ENCODE data around the gene ATP6V0E2. TPM values are rescaled to one million over a fixed set of nuclear protein-coding genes. Genes with fewer than 3 reads are reported as not detected.
A peak's percentile ranks its signal among the peaks of the same experiment; 100 is the strongest.
"Not testable (repeated sequence)": the region's sequence is repeated elsewhere in the genome, so short reads cannot be mapped to it uniquely, and the experiment has no call there.

The ATP6V0E2 gene
- 10 to 100 TPM; 69.0 to 76.1 TPM for total RNA-seq

- Mint-ChIP-seq H3K4me1 (peaks cover 74% of the 10 kb centered on the region), H3K9me3 (no peaks in the 10 kb centered on the region), H3K4me3 (peak within 1 kb of the TSS; percentile 78), H3K36me3 (ENCODE audit: low read depth) (peaks cover 26% of the 10 kb centered on the region), H3K27ac (peak within 1 kb of the TSS; percentile 88), H3K27me3 (no peaks in the 10 kb centered on the region)
- ChIA-PET POLR2A (no interaction called here), CTCF (no interaction called here)
- peak; percentile 94 for DNase-seq
Measured at GRCh38 chr7:149873074-149873969, at the start of gene ATP6V0E2. Gene ATP6V0E2, plus strand, starts transcription at chr7:149873969. Its CDS starts 97 bp downstream, at chr7:149874066.

DNA sequence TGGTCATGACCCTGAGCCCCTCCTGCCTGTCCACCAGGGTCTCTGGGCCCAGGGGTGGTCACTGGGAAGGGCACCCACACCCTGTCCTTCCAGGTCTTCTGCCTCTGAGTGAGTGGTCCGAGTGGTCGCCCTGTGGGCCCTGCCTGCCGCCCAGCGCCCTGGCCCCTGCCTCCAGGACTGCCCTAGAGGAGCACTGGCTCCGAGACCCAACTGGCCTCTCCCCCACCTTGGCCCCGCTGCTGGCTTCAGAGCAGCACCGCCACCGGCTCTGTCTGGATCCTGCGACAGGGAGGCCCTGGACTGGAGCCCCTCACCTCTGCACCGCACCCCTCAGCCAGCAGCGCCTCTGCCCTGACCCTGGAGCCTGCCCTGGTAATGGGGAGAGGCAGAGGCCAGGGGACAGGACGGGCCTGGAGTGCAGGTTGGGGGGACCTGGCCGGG is 49.4 kb upstream of the ATP6V0E2 start:
- no peak for DNase-seq
- POLR2A ChIA-PET, result no interaction called here
- H3K27me3 Mint-ChIP-seq, result no peaks in the 10 kb centered on the region
- H3K27ac Mint-ChIP-seq, result no peak overlapping the region
- no peaks in the 10 kb centered on the region for H3K4me1 Mint-ChIP-seq
- H3K9me3 Mint-ChIP-seq, result no peaks in the 10 kb centered on the region
- CTCF ChIA-PET, result no interaction called here
- no peak overlapping the region for H3K4me3 Mint-ChIP-seq
- no peaks in the 10 kb centered on the region for H3K36me3 Mint-ChIP-seq (ENCODE audit: low read depth)

GRCh38 chr7:149824748-149825566 is 48.8 kb upstream of the ATP6V0E2 start:
- H3K27ac Mint-ChIP-seq, result no peak overlapping the region
- no peak for DNase-seq
- H3K4me1 Mint-ChIP-seq, result no peaks in the 10 kb centered on the region
- H3K27me3 Mint-ChIP-seq, result no peaks in the 10 kb centered on the region
- H3K9me3 Mint-ChIP-seq, result no peaks in the 10 kb centered on the region
- ChIA-PET POLR2A (interaction anchor here (0.6 kb wide), 1 partner anchor 985 kb away, joined by 4 read pairs; no protein-coding TSS in a partner anchor), CTCF (no interaction called here)
- no peaks in the 10 kb centered on the region for H3K36me3 Mint-ChIP-seq (ENCODE audit: low read depth)
- no peak overlapping the region for H3K4me3 Mint-ChIP-seq

DNA sequence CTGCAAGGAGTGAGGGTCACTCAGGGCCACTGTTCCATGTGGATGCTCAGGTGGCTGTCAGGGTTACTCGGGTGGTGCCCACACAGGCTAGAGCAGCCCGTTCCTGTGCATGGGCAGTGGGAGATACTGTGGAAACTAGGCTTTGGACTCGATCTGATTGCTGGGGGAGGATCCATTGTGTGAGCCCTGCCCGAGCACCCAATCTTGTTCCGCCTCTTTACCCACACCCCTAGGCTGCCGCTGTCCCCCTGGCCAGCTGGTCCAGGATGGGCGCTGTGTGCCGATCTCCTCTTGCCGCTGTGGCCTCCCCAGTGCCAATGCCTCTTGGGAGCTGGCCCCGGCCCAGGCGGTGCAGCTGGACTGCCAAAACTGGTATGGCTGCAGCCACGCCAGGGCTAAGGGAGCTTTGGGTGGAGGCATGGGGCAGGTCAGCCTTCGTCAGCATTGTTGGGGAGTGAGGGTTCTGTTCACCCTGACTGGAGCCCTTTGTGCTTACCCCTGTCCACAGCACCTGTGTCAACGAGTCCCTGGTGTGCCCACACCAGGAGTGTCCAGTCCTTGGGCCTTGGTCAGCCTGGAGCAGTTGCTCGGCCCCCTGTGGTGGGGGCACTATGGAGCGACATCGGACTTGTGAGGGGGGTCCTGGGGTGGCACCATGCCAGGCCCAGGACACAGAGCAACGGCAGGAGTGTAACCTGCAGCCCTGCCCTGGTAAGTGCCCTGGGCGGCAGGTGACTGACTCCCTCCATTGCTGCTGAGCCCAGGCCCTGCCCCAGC is 48.0 kb upstream of the ATP6V0E2 start:
- ChIA-PET POLR2A (interaction anchor here (0.6 kb wide), 1 partner anchor 984 kb away, joined by 4 read pairs; no protein-coding TSS in a partner anchor), CTCF (interaction anchor here (0.6 kb wide), 1 partner anchor 271 kb away, joined by 3 read pairs; no protein-coding TSS in a partner anchor)
- Mint-ChIP-seq H3K4me3 (no peak overlapping the region), H3K27ac (no peak overlapping the region), H3K27me3 (no peaks in the 10 kb centered on the region), H3K4me1 (no peaks in the 10 kb centered on the region), H3K9me3 (no peaks in the 10 kb centered on the region), H3K36me3 (ENCODE audit: low read depth) (no peaks in the 10 kb centered on the region)
- no peak for DNase-seq

GRCh38 chr7:149826344-149827088 is 47.3 kb upstream of the ATP6V0E2 start:
- no peak for DNase-seq
- Mint-ChIP-seq H3K27me3 (no peaks in the 10 kb centered on the region), H3K36me3 (ENCODE audit: low read depth) (no peaks in the 10 kb centered on the region), H3K4me3 (no peak overlapping the region), H3K27ac (no peak overlapping the region), H3K9me3 (no peaks in the 10 kb centered on the region), H3K4me1 (no peaks in the 10 kb centered on the region)
- ChIA-PET POLR2A (no interaction called here), CTCF (interaction anchor here (0.6 kb wide), 1 partner anchor 271 kb away, joined by 3 read pairs; no protein-coding TSS in a partner anchor)

GRCh38 chr7:149827089-149827981 is 46.4 kb upstream of the ATP6V0E2 start:
- POLR2A ChIA-PET, result no interaction called here
- H3K4me3 Mint-ChIP-seq, result no peak overlapping the region
- CTCF ChIA-PET, result no interaction called here
- no peaks in the 10 kb centered on the region for H3K4me1 Mint-ChIP-seq
- H3K36me3 Mint-ChIP-seq (ENCODE audit: low read depth), result no peaks in the 10 kb centered on the region
- H3K9me3 Mint-ChIP-seq, result no peaks in the 10 kb centered on the region
- no peak for DNase-seq
- peaks cover 2% of the 10 kb centered on the region for H3K27me3 Mint-ChIP-seq
- H3K27ac Mint-ChIP-seq, result no peak overlapping the region

- Mint-ChIP-seq H3K4me1 (no peaks in the 10 kb centered on the region), H3K27ac (no peak overlapping the region), H3K4me3 (no peak overlapping the region), H3K9me3 (no peaks in the 10 kb centered on the region), H3K36me3 (ENCODE audit: low read depth) (no peaks in the 10 kb centered on the region), H3K27me3 (peaks cover 4% of the 10 kb centered on the region)
- DNase-seq, result no peak
- ChIA-PET POLR2A (no interaction called here), CTCF (no interaction called here)
Measured at GRCh38 chr7:149828357-149829309, 45.1 kb upstream of the ATP6V0E2 start.

DNA sequence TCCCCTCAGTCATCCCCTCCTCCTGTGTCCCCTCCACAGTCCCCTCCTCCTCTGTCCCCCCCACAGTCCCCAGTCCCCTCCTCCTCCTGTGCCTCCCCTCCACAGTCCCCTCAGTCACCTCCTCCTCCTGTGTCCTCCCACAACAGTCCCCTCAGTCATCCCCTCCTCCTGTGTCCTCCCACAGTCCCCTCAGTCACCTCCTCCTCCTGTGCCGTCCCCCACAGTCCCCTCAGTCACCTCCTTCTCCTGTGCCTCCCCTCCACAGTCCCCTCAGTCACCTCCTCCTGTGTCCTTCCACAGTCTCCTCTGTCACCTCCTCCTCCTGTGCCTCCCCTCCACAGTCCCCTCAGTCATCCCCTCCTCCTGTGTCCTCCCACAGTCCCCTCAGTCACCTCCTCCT is 43.2 kb upstream of the ATP6V0E2 start:
- H3K9me3 Mint-ChIP-seq; DNase-seq; H3K27me3 Mint-ChIP-seq; H3K4me1 Mint-ChIP-seq; POLR2A ChIA-PET; H3K27ac Mint-ChIP-seq; H3K4me3 Mint-ChIP-seq; H3K36me3 Mint-ChIP-seq (ENCODE audit: low read depth): not testable (repeated sequence)
- CTCF ChIA-PET, result interaction anchor here (1.3 kb wide), 1 partner anchor 31 kb away, joined by 4 read pairs; no protein-coding TSS in a partner anchor

DNA sequence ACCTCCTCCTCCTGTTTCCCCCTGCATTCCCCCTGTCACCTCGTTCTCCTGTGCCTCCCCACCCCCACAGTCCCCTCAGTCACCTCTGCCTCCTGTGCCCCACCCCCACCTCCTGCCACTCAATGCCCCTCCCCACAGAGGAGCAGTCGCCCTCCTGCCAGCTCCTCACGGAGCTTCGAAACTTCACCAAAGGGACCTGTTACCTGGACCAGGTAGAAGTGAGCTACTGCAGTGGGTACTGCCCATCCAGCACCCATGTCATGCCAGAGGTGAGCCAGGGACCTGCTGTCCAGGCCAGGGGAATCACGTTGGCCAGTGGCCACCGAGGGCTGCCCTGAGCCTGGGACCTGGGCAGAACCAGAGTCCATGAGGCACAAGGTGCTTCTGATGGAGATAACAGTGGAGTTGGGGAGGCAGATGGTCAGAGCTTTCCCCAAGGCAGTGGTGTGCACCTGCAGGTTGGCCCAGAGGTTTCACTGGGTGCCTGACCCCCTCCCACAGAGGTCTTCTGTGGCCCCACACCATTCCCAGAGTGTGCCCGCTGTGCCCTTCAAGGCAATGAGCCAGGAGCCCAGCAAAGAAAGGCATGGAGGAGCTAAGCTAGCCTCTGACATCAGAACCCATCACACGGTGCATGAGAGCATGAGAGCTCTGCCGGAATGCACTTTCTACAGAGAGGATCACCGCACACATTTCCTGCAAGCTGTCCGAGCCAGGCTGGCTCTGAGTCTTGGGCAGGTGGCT is 42.6 kb upstream of the ATP6V0E2 start:
- Mint-ChIP-seq H3K27ac (no peak overlapping the region), H3K4me1 (no peaks in the 10 kb centered on the region), H3K27me3 (peaks cover 11% of the 10 kb centered on the region), H3K4me3 (no peak overlapping the region), H3K36me3 (ENCODE audit: low read depth) (no peaks in the 10 kb centered on the region), H3K9me3 (no peaks in the 10 kb centered on the region)
- ChIA-PET CTCF (interaction anchor here (1.3 kb wide), 1 partner anchor 31 kb away, joined by 4 read pairs; no protein-coding TSS in a partner anchor), POLR2A (no interaction called here)
- no peak for DNase-seq

- no peaks in the 10 kb centered on the region for H3K9me3 Mint-ChIP-seq
- DNase-seq, result no peak
- no peaks in the 10 kb centered on the region for H3K4me1 Mint-ChIP-seq
- H3K27ac Mint-ChIP-seq, result no peak overlapping the region
- H3K36me3 Mint-ChIP-seq (ENCODE audit: low read depth), result no peaks in the 10 kb centered on the region
- ChIA-PET POLR2A (no interaction called here), CTCF (interaction anchor here (1.3 kb wide), 1 partner anchor 30 kb away, joined by 4 read pairs; no protein-coding TSS in a partner anchor)
- H3K4me3 Mint-ChIP-seq, result no peak overlapping the region
- peaks cover 11% of the 10 kb centered on the region for H3K27me3 Mint-ChIP-seq
Measured at GRCh38 chr7:149831741-149832219, 42.0 kb upstream of the ATP6V0E2 start.

All from activated CD4-positive, alpha-beta T cell treated with anti-CD3 and anti-CD28 coated beads, Interleukin-2, amount 10 ng/mL, durations not matched to agents 7 days and 5 days (primary cell).